Measurements from ENCODE around the gene COL4A3. TPM values are rescaled to one million over a fixed set of nuclear protein-coding genes. Genes with fewer than 3 reads are reported as not detected.
"Not testable (repeated sequence)": the region's sequence is repeated elsewhere in the genome, so short reads cannot be mapped to it uniquely, and the experiment has no call there.

The COL4A3 gene
- total RNA-seq, 1 donor from 2014 or later, result 4.4 TPM

DNA sequence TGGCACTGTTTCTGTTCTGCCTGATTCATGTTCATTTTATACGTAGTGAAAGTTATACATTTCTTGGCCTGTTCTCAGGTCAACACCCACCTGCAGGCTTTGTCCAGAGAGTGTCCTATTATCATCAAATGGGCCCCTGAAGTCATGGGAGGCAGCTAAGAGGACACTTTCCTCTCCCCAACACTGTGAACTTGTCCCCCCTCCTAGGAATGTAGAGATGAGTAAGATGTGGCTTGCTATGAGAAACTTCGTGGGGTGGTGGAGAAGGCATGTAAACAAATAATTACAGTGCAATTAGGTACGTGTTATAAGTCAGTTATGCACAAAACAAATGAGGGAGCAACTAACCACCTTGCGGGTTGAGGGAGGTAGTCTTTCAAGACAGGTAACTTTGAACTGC lies 57.9 kb downstream of the COL4A3 start:
- H3K4me1 ChIP-seq, result no peaks in the 10 kb centered on the region
- no peaks in the 10 kb centered on the region for H3K9me3 ChIP-seq (replicated peaks)
- no peaks in the 10 kb centered on the region for H3K27me3 ChIP-seq (ENCODE audit: low read depth)
- no peak overlapping the region for H3K4me3 ChIP-seq
- H3K27ac ChIP-seq (replicated peaks), result no peak overlapping the region
- intact Hi-C loops (cut with micrococcal nuclease), result no loop called here
- TF ChIP-seq, protein P1, sequence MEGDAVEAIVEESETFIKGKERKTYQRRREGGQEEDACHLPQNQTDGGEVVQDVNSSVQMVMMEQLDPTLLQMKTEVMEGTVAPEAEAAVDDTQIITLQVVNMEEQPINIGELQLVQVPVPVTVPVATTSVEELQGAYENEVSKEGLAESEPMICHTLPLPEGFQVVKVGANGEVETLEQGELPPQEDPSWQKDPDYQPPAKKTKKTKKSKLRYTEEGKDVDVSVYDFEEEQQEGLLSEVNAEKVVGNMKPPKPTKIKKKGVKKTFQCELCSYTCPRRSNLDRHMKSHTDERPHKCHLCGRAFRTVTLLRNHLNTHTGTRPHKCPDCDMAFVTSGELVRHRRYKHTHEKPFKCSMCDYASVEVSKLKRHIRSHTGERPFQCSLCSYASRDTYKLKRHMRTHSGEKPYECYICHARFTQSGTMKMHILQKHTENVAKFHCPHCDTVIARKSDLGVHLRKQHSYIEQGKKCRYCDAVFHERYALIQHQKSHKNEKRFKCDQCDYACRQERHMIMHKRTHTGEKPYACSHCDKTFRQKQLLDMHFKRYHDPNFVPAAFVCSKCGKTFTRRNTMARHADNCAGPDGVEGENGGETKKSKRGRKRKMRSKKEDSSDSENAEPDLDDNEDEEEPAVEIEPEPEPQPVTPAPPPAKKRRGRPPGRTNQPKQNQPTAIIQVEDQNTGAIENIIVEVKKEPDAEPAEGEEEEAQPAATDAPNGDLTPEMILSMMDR (IDR thresholded peaks at IDR 0.05; ENCODE audit: borderline replicate concordance), result no peak
- DNase-seq, result no peak
- no peaks in the 10 kb centered on the region for H3K36me3 ChIP-seq

DNA sequence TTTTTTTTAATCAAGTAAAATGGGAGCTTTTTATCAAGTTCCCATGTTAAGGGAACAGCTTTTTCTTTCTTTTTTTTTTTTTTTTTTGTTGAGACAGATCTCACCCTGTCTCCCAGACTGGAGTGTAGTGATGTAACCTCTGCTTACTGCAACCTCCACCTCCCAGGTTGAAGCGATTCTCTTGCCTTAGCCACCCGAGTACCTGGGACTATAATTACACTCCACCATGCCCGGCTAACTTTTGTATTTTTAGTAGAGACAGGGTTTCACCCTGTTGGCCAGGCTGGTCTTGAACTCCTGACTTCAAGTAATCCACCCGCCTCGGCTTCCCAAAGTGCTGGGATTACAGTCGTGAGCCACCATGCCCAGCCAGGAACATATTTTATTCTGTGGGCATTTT lies 61.2 kb downstream of the COL4A3 start:
- DNase-seq; intact Hi-C loops (cut with micrococcal nuclease); H3K9me3 ChIP-seq (replicated peaks); H3K36me3 ChIP-seq; H3K4me3 ChIP-seq; H3K27me3 ChIP-seq (ENCODE audit: low read depth); H3K27ac ChIP-seq (replicated peaks): not testable (repeated sequence)
- peaks cover 12% of the 10 kb centered on the region for H3K4me1 ChIP-seq

DNA sequence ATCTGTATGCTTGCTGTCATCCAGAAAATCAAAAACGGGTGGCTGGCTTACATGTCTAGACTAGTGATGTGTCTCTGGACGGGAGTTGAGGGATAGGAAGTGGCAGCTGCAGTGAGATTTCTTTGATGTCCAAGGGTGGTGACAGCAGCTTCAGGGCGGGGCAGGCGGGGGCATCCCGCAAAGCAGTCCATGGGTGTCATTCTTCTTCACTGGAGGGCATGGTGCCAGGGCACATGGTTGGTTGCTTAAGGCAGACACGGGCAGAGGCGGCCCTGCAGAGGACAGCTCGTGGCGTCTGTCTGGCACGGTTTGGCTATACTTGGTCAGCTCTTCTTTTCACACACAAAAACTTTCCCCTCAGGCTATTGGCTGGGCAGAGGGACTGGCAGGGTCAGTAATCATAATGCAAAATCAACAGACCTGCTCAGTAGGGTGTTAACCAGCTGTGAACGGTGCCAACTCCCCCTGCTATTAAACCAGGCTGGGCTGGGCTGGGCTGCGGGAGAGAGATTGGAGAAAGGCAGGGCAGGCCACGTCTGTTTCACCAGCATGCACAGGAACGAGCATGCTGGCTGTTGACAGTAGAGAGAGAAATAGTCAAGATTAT lies 63.7 kb downstream of the COL4A3 start:
- intact Hi-C loops (cut with micrococcal nuclease), result no loop called here
- TF ChIP-seq, protein P1 (IDR thresholded peaks at IDR 0.05; ENCODE audit: borderline replicate concordance), result no peak
- DNase-seq, result peak; percentile 76
- no peaks in the 10 kb centered on the region for H3K36me3 ChIP-seq
- no peaks in the 10 kb centered on the region for H3K9me3 ChIP-seq (replicated peaks)
- no peaks in the 10 kb centered on the region for H3K27me3 ChIP-seq (ENCODE audit: low read depth)
- H3K4me1 ChIP-seq, result peaks cover 12% of the 10 kb centered on the region
- H3K4me3 ChIP-seq, result peak overlapping the region; percentile 18
- peak overlapping the region; percentile 56 for H3K27ac ChIP-seq (replicated peaks)

DNA sequence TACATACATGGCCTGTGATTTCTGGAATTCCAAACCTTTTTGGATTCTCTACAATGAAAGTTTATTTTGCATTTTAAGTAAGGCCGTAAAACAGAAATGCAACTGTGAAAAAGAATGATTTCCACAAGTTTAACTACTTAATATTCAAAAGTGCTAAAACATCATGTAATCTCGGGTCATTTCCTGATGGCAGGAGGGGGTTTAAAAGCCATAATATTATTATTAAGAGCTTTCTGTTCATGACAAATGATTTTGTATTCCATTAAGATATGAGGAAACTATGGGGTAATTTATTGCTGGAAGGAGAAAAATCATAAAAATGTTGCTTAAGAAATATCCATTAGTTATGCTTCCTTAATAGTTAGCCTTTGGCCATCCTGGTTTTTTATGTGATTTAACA lies 65.7 kb downstream of the COL4A3 start:
- intact Hi-C loops (cut with micrococcal nuclease), result no loop called here

DNA sequence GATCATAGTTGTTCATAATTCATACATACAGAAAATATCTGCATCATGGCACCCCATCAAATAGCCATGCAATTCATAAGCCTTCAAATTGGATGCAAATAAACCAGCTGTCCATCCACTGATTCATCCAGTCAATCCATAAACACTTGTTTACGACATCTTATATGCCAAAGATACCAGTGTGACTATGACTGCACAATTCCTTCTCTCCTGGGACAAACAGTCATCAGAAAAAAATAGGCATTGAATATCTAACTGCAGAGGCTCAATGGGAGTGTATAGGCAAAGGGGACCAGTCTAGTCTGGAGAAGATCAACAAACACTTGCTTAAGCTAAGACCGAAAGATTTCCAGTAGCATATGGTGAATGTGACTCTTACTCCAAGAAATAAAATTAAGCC lies 70.0 kb downstream of the COL4A3 start:
- no peaks in the 10 kb centered on the region for H3K9me3 ChIP-seq (replicated peaks)
- no peaks in the 10 kb centered on the region for H3K4me1 ChIP-seq
- DNase-seq, result no peak
- H3K27me3 ChIP-seq (ENCODE audit: low read depth), result no peaks in the 10 kb centered on the region
- intact Hi-C loops (cut with micrococcal nuclease), result no loop called here
- H3K27ac ChIP-seq (replicated peaks), result no peak overlapping the region
- no peaks in the 10 kb centered on the region for H3K36me3 ChIP-seq
- H3K4me3 ChIP-seq, result no peak overlapping the region
- TF ChIP-seq, protein P1 (IDR thresholded peaks at IDR 0.05; ENCODE audit: borderline replicate concordance), result no peak

More for the DNA sequence above, 65.7 kb downstream of the COL4A3 start:
- H3K36me3 ChIP-seq, result no peaks in the 10 kb centered on the region
- TF ChIP-seq, protein P1 (IDR thresholded peaks at IDR 0.05; ENCODE audit: borderline replicate concordance), result no peak
- peaks cover 12% of the 10 kb centered on the region for H3K4me1 ChIP-seq
- no peak for DNase-seq
- no peak overlapping the region for H3K27ac ChIP-seq (replicated peaks)
- H3K9me3 ChIP-seq (replicated peaks), result no peaks in the 10 kb centered on the region
- no peak overlapping the region for H3K4me3 ChIP-seq
- H3K27me3 ChIP-seq (ENCODE audit: low read depth), result no peaks in the 10 kb centered on the region

DNA sequence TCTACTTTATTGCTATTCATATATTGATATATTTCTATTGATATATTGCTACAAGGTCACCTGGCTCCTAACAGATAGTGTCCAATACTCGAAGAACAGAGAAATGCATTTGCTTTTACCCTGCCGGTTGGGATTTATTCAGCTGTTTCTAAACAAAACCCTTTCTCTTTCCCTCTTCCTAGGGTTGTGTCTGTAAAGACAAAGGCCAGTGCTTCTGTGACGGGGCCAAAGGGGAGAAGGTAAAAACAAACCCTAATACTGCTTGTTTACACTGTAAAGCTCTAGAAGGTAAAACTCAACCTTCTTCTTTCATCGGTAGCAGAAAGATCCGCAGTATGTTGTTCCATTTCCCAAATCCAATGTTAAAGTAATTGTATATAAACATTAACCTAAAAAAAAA lies 73.4 kb downstream of the COL4A3 start:
- H3K4me3 ChIP-seq, result no peak overlapping the region
- TF ChIP-seq, protein P1 (IDR thresholded peaks at IDR 0.05; ENCODE audit: borderline replicate concordance), result no peak
- no peaks in the 10 kb centered on the region for H3K4me1 ChIP-seq
- H3K9me3 ChIP-seq (replicated peaks), result no peaks in the 10 kb centered on the region
- no peaks in the 10 kb centered on the region for H3K27me3 ChIP-seq (ENCODE audit: low read depth)
- DNase-seq, result no peak
- H3K36me3 ChIP-seq, result no peaks in the 10 kb centered on the region
- intact Hi-C loops (cut with micrococcal nuclease), result loop anchor here (1.0 kb wide), 1 partner anchor 108 kb away; no protein-coding TSS in a partner anchor
- H3K27ac ChIP-seq (replicated peaks), result no peak overlapping the region

All from left ventricle myocardium inferior (tissue), 1 donor.